SH-SY5Y (cell line): ENCODE results near the gene CORO2A.

Source experiments
- GATA2 ChIP-seq: IDR thresholded peaks from 2 replicates; pipeline ENCODE4 v1.6.1; 2011; ENCODE audit warnings: mild to moderate bottlenecking, low read depth, low read length
- GATA3 ChIP-seq: IDR thresholded peaks from 2 replicates; pipeline ENCODE4 v1.6.1; 2011; ENCODE audit warnings: low read depth, mild to moderate bottlenecking, low read length, moderate library complexity

DNA sequence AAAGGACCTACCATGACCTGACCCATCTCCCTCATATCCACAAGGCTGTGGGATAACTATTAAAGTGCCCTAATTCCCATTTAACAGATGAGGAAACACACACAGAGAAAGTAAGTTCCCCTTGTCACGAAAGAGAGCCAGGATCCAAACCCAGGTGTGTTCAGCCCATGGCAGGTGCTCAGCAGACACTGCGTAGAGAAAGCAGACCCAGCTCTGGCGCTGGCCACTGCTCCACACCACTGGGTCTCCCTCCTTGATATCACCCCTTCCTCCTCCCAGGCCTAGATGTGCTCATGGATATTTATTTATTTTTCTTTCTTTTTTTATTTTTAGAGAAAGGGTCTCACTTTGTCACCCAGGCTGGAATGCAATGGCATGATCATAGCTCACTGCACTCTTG is 24.0 kb upstream of the CORO2A start:
- TF ChIP-seq GATA2 (no peak), GATA3 (no peak)
